ENCODE data around the gene HTR3A.

DNA sequence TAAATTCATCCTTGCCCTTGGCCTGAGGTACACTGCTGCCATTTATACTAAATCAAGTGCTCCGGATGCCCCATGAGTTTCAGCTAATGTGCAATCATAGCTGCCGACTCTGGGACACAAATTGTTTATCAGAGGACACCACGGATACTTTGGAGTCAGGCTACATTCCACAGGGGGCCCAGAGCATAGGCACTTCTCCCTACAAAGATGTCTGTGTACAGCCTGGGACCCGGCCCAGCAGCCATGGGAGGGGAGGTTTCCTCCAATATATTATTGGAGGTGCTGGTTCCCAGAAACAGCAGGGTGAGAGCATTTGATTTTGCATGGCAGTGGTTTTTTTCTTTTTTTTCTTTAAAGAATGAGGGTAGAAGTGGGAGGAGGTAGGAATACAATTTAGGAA lies 39.0 kb upstream of the HTR3A start:
- TF ChIP-seq CTCF (conservative IDR thresholded peaks at IDR 0.05 in 1 of 2, IDR thresholded peaks at IDR 0.05 in 1 of 2; ENCODE audit: extremely low read depth in 1 of 2, insufficient read depth in 1 of 2, low read depth in 1 of 2, low read length in 2 of 2) (no peak), EZH2 (IDR thresholded peaks at IDR 0.05; ENCODE audit: borderline replicate concordance, low read length) (no peak)
